HFFc6 (cell line): ENCODE results near the gene STON1. TPM values are rescaled to one million over a fixed set of nuclear protein-coding genes. Genes with fewer than 3 reads are reported as not detected.

Experiments used
- DNase-seq: peaks from one replicate; pipeline ENCODE4 v3.0.0-alpha.2; 2018
- H3K27ac Mint-ChIP-seq: 2 replicates; pipeline ENCODE4 v1.8.0; 2020; ENCODE audit warnings: mild to moderate bottlenecking, mixed read lengths
- H3K27me3 Mint-ChIP-seq: 2 replicates; pipeline ENCODE4 v1.8.0; 2021; ENCODE audit warnings: mild to moderate bottlenecking, moderate library complexity, mixed read lengths; ENCODE audit not compliant: insufficient read depth
- H3K36me3 Mint-ChIP-seq: 2 replicates; pipeline ENCODE4 v1.8.0; 2021; ENCODE audit warnings: low read depth, mixed read lengths
- H3K4me1 Mint-ChIP-seq: 2 replicates; pipeline ENCODE4 v1.8.0; 2020; ENCODE audit warnings: low read depth, mixed read lengths
- H3K4me3 Mint-ChIP-seq: 2 replicates; pipeline ENCODE4 v1.8.0; 2020; ENCODE audit warnings: mild to moderate bottlenecking, moderate library complexity, mixed read lengths
- H3K9me3 Mint-ChIP-seq: 2 replicates; pipeline ENCODE4 v1.8.0; 2020; ENCODE audit warnings: mild to moderate bottlenecking, mixed read lengths
- total RNA-seq, 6 experiments: library from RNA; stranded (reverse); fragmentation: NEBNext Ultra II Directional; extraction: Animal tissue kit (Norgen Biotek cat#: 25700); gene quantifications; 2 replicates in 1 of 6; 3 replicates in 5 of 6; pipeline ENCODE4 v1.2.3, GENCODE V29; 2021
- TF ChIP-seq, protein P1 (sequence below): fragments of 200-600 bp; sonication (generic); IDR thresholded peaks from 2 replicates; pipeline ENCODE4 v1.5.0; 2021; ENCODE audit warnings: antibody characterized with exemption, mild to moderate bottlenecking

Gene STON1
- total RNA-seq, 6 experiments from 2014 or later = 1.3 to 4.3 (median 3.1) TPM

DNA sequence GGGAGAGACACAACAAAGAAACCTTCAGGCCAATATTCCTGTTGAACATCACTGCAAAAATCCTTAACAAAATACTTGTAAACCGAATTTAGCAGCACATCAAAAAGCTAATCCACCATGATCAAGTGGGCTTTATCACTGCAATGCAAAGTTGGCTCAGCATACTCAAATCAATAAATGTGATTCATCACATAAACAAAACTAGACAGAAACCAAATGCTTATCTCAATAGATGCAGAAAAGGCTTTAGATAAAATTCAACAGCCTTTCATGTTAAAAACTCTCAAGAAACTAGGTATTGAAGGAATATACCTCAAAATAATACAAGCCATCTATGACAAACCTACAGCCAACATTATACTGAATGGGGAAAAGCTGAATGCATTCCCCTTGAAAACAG, 108.3 kb downstream of the STON1 start:
- H3K4me1 Mint-ChIP-seq = no peaks in the 10 kb centered on the region
- peaks cover 12% of the 10 kb centered on the region; the same call in 1 of the 2 replicates for H3K9me3 Mint-ChIP-seq
- H3K36me3 Mint-ChIP-seq = no peaks in the 10 kb centered on the region
- H3K4me3 Mint-ChIP-seq = no peak overlapping the region
- no peaks in the 10 kb centered on the region; the same call in none of the 2 replicates for H3K27me3 Mint-ChIP-seq
- DNase-seq = no peak
- TF ChIP-seq, protein P1, sequence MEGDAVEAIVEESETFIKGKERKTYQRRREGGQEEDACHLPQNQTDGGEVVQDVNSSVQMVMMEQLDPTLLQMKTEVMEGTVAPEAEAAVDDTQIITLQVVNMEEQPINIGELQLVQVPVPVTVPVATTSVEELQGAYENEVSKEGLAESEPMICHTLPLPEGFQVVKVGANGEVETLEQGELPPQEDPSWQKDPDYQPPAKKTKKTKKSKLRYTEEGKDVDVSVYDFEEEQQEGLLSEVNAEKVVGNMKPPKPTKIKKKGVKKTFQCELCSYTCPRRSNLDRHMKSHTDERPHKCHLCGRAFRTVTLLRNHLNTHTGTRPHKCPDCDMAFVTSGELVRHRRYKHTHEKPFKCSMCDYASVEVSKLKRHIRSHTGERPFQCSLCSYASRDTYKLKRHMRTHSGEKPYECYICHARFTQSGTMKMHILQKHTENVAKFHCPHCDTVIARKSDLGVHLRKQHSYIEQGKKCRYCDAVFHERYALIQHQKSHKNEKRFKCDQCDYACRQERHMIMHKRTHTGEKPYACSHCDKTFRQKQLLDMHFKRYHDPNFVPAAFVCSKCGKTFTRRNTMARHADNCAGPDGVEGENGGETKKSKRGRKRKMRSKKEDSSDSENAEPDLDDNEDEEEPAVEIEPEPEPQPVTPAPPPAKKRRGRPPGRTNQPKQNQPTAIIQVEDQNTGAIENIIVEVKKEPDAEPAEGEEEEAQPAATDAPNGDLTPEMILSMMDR = no peak
- H3K27ac Mint-ChIP-seq = no peak overlapping the region

Other genes with a start within 250 kb of the STON1 start
- 10 to 100 TPM; 12.5 to 21.1 (median 16.9) TPM for gene FOXN2, start 215.5 kb upstream of the STON1 start, total RNA-seq
- 10 to 100 TPM; 15.2 to 20.9 (median 17.4) TPM for gene PPP1R21, start 89.4 kb upstream of the STON1 start, total RNA-seq
- not detected for gene GTF2A1L, start 87.7 kb downstream of the STON1 start, total RNA-seq
- not detected for gene LHCGR, start 225.6 kb downstream of the STON1 start, total RNA-seq